Loucy (cell line): ENCODE measurements around the gene CTDSP1.

ENCODE experiments used
- CTCF ChIP-seq: fragments of 200-600 bp; sonication (generic); conservative IDR thresholded peaks from 2 replicates; pipeline ENCODE4 v1.5.1; 2014; ENCODE audit warnings: mild to moderate bottlenecking, antibody characterized with exemption, low read length
- EZH2phosphoT487 ChIP-seq: fragments of 200-600 bp; IDR thresholded peaks from 2 replicates; pipeline ENCODE4 v1.6.1; 2018; ENCODE audit warnings: antibody characterized with exemption, mild to moderate bottlenecking, moderate library complexity, borderline replicate concordance

- no peak for TF ChIP-seq EZH2phosphoT487
- TF ChIP-seq CTCF, result peak; percentile 74
Observed at GRCh38 chr2:218395826-218396687, 3.6 kb upstream of the CTDSP1 start.
